Breast epithelium (tissue), 4 donors: ENCODE results near the gene MAL. TPM values are rescaled to one million over a fixed set of nuclear protein-coding genes. Genes with fewer than 3 reads are reported as not detected.

ENCODE experiments used
- DNase-seq, 2 donors: peaks; one replicate each; pipeline ENCODE4 v3.0.0-alpha.2; 2019; ENCODE audit warnings: low spot score in 2 of 2
- H3K27ac ChIP-seq, 2 donors: fragments of 200-600 bp; sonication (generic) in 1 of 2; one replicate each; pipeline ENCODE4 v1.5.1; 2016 to 2019; ENCODE audit warnings: mild to moderate bottlenecking in 1 of 2
- H3K27me3 ChIP-seq, 2 donors: fragments of 200-600 bp; sonication (generic) in 1 of 2; one replicate each; pipeline versions ENCODE4 v1.5.1 to v1.6.0; 2017 to 2019; ENCODE audit warnings: control low read depth in 1 of 2, mild to moderate bottlenecking in 1 of 2
- H3K36me3 ChIP-seq: fragments of 200-600 bp; one replicate; pipeline ENCODE4 v1.5.1; 2019
- H3K4me1 ChIP-seq, 2 donors: fragments of 200-600 bp; sonication (generic); one replicate each; pipeline ENCODE4 v1.5.1; 2016 to 2019; ENCODE audit warnings: control low read depth in 1 of 2
- H3K4me3 ChIP-seq, 3 donors: fragments of 200-600 bp; sonication (generic); 1 replicate in 2 of 3; 2 replicates in 1 of 3; pipeline ENCODE4 v1.5.1; 2016 to 2019; ENCODE audit warnings: mild to moderate bottlenecking in 3 of 3, moderate library complexity in 2 of 3
- H3K9me3 ChIP-seq, 2 donors: fragments of 200-600 bp; sonication (generic) in 1 of 2; one replicate each; pipeline ENCODE4 v1.5.1; 2016 to 2019; ENCODE audit warnings: control low read depth in 1 of 2
- CTCF ChIP-seq, 3 donors: fragments of 450-650 bp; IDR thresholded peaks; one replicate each; pipeline ENCODE4 v1.5.1; 2016 to 2017; ENCODE audit warnings: antibody characterized with exemption in 3 of 3, mild to moderate bottlenecking in 3 of 3, moderate library complexity in 3 of 3
- POLR2A ChIP-seq: fragments of 450-650 bp; IDR thresholded peaks from one replicate; pipeline ENCODE4 v1.6.1; 2016; ENCODE audit warnings: antibody characterized with exemption, mild to moderate bottlenecking, moderate library complexity
- POLR2AphosphoS5 ChIP-seq, 3 donors: sonication (generic); formaldehyde crosslinking; IDR thresholded peaks; one replicate each; pipeline ENCODE4 v1.6.1; 2017; ENCODE audit warnings: antibody characterized with exemption in 3 of 3
- intact Hi-C: fragments of 100-400 bp; cut with DNase I; formaldehyde crosslinking; loops from one replicate; pipeline ENCODE4 v1.15.1; 2023; ENCODE audit warnings: low total_unique reads
- total RNA-seq, 3 donors: library from RNA; depleted of rRNA; stranded (reverse); fragments of >200 nt; gene quantifications; one replicate each; pipeline ENCODE4 v1.1.0, GENCODE V29; 2016

Gene MAL
- total RNA-seq, 3 donors from 2014 or later: 0.32 to 2.3 TPM; not detected in 1

- Histone ChIP-seq H3K27ac (no peak overlapping the region), H3K4me3 (no peak overlapping the region), H3K27me3 (no peaks in the 10 kb centered on the region), H3K36me3 (no peaks in the 10 kb centered on the region), H3K4me1 (no peaks in the 10 kb centered on the region), H3K9me3 (no peaks in the 10 kb centered on the region)
- no peak for TF ChIP-seq POLR2AphosphoS5 (IDR thresholded peaks at IDR 0.05)
- no peak for TF ChIP-seq CTCF (IDR thresholded peaks at IDR 0.05)
- no peak for TF ChIP-seq POLR2A
- no peak for DNase-seq
- intact Hi-C loops: no loop called here
Measured at GRCh38 chr2:95004287-95004686, 21.2 kb upstream of the MAL start.

GRCh38 chr2:95004711-95005110, 20.8 kb upstream of the MAL start:
- H3K9me3 ChIP-seq: no peaks in the 10 kb centered on the region
- H3K27me3 ChIP-seq: no peaks in the 10 kb centered on the region
- DNase-seq: no peak
- H3K4me3 ChIP-seq: no peak overlapping the region
- H3K27ac ChIP-seq: no peak overlapping the region
- TF ChIP-seq POLR2A (no peak), CTCF (IDR thresholded peaks at IDR 0.05) (no peak), POLR2AphosphoS5 (IDR thresholded peaks at IDR 0.05) (no peak)
- intact Hi-C loops: no loop called here
- no peaks in the 10 kb centered on the region for H3K36me3 ChIP-seq
- no peaks in the 10 kb centered on the region for H3K4me1 ChIP-seq

- Histone ChIP-seq H3K9me3 (no peaks in the 10 kb centered on the region), H3K27me3 (no peaks in the 10 kb centered on the region), H3K27ac (no peak overlapping the region), H3K36me3 (no peaks in the 10 kb centered on the region), H3K4me3 (no peak overlapping the region), H3K4me1 (no peaks in the 10 kb centered on the region)
- intact Hi-C loops: no loop called here
- no peak for DNase-seq
- TF ChIP-seq POLR2A (no peak), CTCF (IDR thresholded peaks at IDR 0.05) (no peak), POLR2AphosphoS5 (IDR thresholded peaks at IDR 0.05) (no peak)
Measured at GRCh38 chr2:95005726-95006125, 19.8 kb upstream of the MAL start.

- H3K27ac ChIP-seq: no peak overlapping the region
- TF ChIP-seq POLR2AphosphoS5 (IDR thresholded peaks at IDR 0.05) (no peak), POLR2A (no peak), CTCF (IDR thresholded peaks at IDR 0.05) (no peak)
- H3K9me3 ChIP-seq: no peaks in the 10 kb centered on the region
- no peak overlapping the region for H3K4me3 ChIP-seq
- H3K4me1 ChIP-seq: no peaks in the 10 kb centered on the region
- DNase-seq: no peak
- H3K27me3 ChIP-seq: no peaks in the 10 kb centered on the region
- no peaks in the 10 kb centered on the region for H3K36me3 ChIP-seq
- intact Hi-C loops: no loop called here
Measured at GRCh38 chr2:95006588-95006987, 18.9 kb upstream of the MAL start.

- TF ChIP-seq POLR2AphosphoS5 (IDR thresholded peaks at IDR 0.05) (no peak), CTCF (IDR thresholded peaks at IDR 0.05) (no peak), POLR2A (no peak)
- intact Hi-C loops: no loop called here
- no peak overlapping the region for H3K27ac ChIP-seq
- H3K4me3 ChIP-seq: no peak overlapping the region
- no peaks in the 10 kb centered on the region for H3K4me1 ChIP-seq
- H3K27me3 ChIP-seq: no peaks in the 10 kb centered on the region
- no peak for DNase-seq
- H3K9me3 ChIP-seq: no peaks in the 10 kb centered on the region
- no peaks in the 10 kb centered on the region for H3K36me3 ChIP-seq
Measured at GRCh38 chr2:95007031-95007609, 18.4 kb upstream of the MAL start.
